ENCODE data around the gene IFI44L.

IFI44L gene

GRCh38 chr1:78630600-78630999 lies 10.4 kb downstream of the IFI44L start:
- H3K4me3 ChIP-seq (ENCODE audit: low read depth, low read length), result no peak overlapping the region
- no peak for TF ChIP-seq CTCF (IDR thresholded peaks at IDR 0.05; ENCODE audit: control insufficient read depth, extremely low read depth, insufficient read depth)
- DNase-seq (ENCODE audit: low read depth), result no peak

- no peak for TF ChIP-seq CTCF (IDR thresholded peaks at IDR 0.05; ENCODE audit: control insufficient read depth, extremely low read depth, insufficient read depth)
- H3K4me3 ChIP-seq (ENCODE audit: low read depth, low read length), result no peak overlapping the region
- no peak for DNase-seq (ENCODE audit: low read depth)
Observed at GRCh38 chr1:78633209-78633608, 13.0 kb downstream of the IFI44L start.

GRCh38 chr1:78640462-78640861 lies 20.2 kb downstream of the IFI44L start:
- TF ChIP-seq CTCF (IDR thresholded peaks at IDR 0.05; ENCODE audit: control insufficient read depth, extremely low read depth, insufficient read depth), result no peak
- DNase-seq (ENCODE audit: low read depth), result no peak
- H3K4me3 ChIP-seq (ENCODE audit: low read depth, low read length), result no peak overlapping the region

- no peak for DNase-seq (ENCODE audit: low read depth)
- no peak for TF ChIP-seq CTCF (IDR thresholded peaks at IDR 0.05; ENCODE audit: control insufficient read depth, extremely low read depth, insufficient read depth)
- no peak overlapping the region for H3K4me3 ChIP-seq (ENCODE audit: low read depth, low read length)
Observed at GRCh38 chr1:78641558-78641957, 21.3 kb downstream of the IFI44L start.

- DNase-seq (ENCODE audit: low read depth), result no peak
- no peak for TF ChIP-seq CTCF (IDR thresholded peaks at IDR 0.05; ENCODE audit: control insufficient read depth, extremely low read depth, insufficient read depth)
- no peak overlapping the region for H3K4me3 ChIP-seq (ENCODE audit: low read depth, low read length)
Observed at GRCh38 chr1:78645723-78646122, 25.5 kb downstream of the IFI44L start.

GRCh38 chr1:78647238-78647637 lies 27.0 kb downstream of the IFI44L start:
- no peak for TF ChIP-seq CTCF (IDR thresholded peaks at IDR 0.05; ENCODE audit: control insufficient read depth, extremely low read depth, insufficient read depth)
- H3K4me3 ChIP-seq (ENCODE audit: low read depth, low read length), result no peak overlapping the region
- DNase-seq (ENCODE audit: low read depth), result no peak

- H3K4me3 ChIP-seq (ENCODE audit: low read depth, low read length), result peak within 1 kb of the TSS; percentile 24; the same call in 1 of the 2 replicates
- TF ChIP-seq CTCF (IDR thresholded peaks at IDR 0.05; ENCODE audit: control insufficient read depth, extremely low read depth, insufficient read depth), result no peak
Observed at GRCh38 chr1:78649628-78650027, 29.4 kb downstream of the IFI44L start, which contains the start of gene IFI44. TSS of gene IFI44 (plus strand) at chr1:78649831. CDS start at chr1:78650196, 365 bp downstream.

More at GRCh38 chr1:78649628-78650027, 29.4 kb downstream of the IFI44L start, which contains the start of gene IFI44:
- DNase-seq (ENCODE audit: low read depth), result peak; percentile 57

Data from LNCaP clone FGC (cell line).